Small intestine (tissue), 7 donors: ENCODE results near the gene UBAC1. TPM values are rescaled to one million over a fixed set of nuclear protein-coding genes. Genes with fewer than 3 reads are reported as not detected.

Experiments
- DNase-seq, 2 donors: peaks; one replicate each; pipeline versions ENCODE4 v3.0.0 to v3.0.0-alpha.2; 2013
- FAIRE-seq: peaks from 2 replicates; lab custom pipeline; 2012; peaks lifted over from hg19 to GRCh38; lab: Jason Lieb, UNC
- H3K27ac ChIP-seq, 3 donors: one replicate each; pipeline ENCODE4 v1.5.1; 2013; ENCODE audit warnings: low read length in 2 of 3, mild to moderate bottlenecking in 2 of 3, control low read depth in 1 of 3, inconsistent platforms in 1 of 3, low read depth in 1 of 3, moderate library complexity in 1 of 3
- H3K27me3 ChIP-seq, 3 donors: one replicate each; pipeline ENCODE4 v1.6.1; 2013; ENCODE audit warnings: low read length in 3 of 3, inconsistent platforms in 1 of 3; ENCODE audit not compliant: control insufficient read depth in 3 of 3, insufficient read depth in 3 of 3
- H3K36me3 ChIP-seq, 3 donors: one replicate each; pipeline ENCODE4 v1.6.1; 2013; ENCODE audit warnings: low read length in 3 of 3, inconsistent platforms in 1 of 3, low read depth in 1 of 3, mild to moderate bottlenecking in 1 of 3, moderate library complexity in 1 of 3; ENCODE audit not compliant: control insufficient read depth in 3 of 3, insufficient read depth in 2 of 3
- H3K4me1 ChIP-seq, 3 donors: one replicate each; pipeline ENCODE4 v1.6.1; 2013; ENCODE audit warnings: low read length in 2 of 3, inconsistent platforms in 1 of 3, low read depth in 1 of 3, mild to moderate bottlenecking in 1 of 3, moderate library complexity in 1 of 3; ENCODE audit not compliant: control insufficient read depth in 3 of 3, insufficient read depth in 2 of 3
- H3K4me3 ChIP-seq, 3 donors: one replicate each; pipeline ENCODE4 v1.5.1; 2013; ENCODE audit warnings: low read length in 3 of 3, control low read depth in 1 of 3, inconsistent platforms in 1 of 3, low read depth in 1 of 3, mild to moderate bottlenecking in 1 of 3, moderate library complexity in 1 of 3
- H3K9me3 ChIP-seq, 2 donors: one replicate each; pipeline ENCODE4 v1.6.1; 2013; ENCODE audit warnings: low read depth in 1 of 2, low read length in 1 of 2; ENCODE audit not compliant: control insufficient read depth in 2 of 2, insufficient read depth in 1 of 2
- WGBS, 3 donors: extraction: QIAGEN DNeasy Blood & Tissue Kit; methylation state at CpG; one replicate each; pipeline ENCODE4 v1.1.7; 2013; 5-methylcytosine and 5-hydroxymethylcytosine counted together
- polyA plus RNA-seq, 4 donors: library from polyadenylated mRNA; stranded (reverse) in 3 of 4; unstranded in 1 of 4; fragments of 200-250 nt in 3 of 4; fragments of 120-200 nt in 1 of 4; gene quantifications; one replicate each; pipeline versions ENCODE4 v1.2.1 to v1.2.3, GENCODE V29; 2013
- donor health status: healthy with polysubstance abuse.
- donor health status: control.
- donor health status: control.
- donor health status: Bipolar disorder and iron deficiency.
- donor health status: healthy.

The UBAC1 gene
- polyA plus RNA-seq, 4 donors: 19.9 to 78.5 (median 63.3) TPM

DNA sequence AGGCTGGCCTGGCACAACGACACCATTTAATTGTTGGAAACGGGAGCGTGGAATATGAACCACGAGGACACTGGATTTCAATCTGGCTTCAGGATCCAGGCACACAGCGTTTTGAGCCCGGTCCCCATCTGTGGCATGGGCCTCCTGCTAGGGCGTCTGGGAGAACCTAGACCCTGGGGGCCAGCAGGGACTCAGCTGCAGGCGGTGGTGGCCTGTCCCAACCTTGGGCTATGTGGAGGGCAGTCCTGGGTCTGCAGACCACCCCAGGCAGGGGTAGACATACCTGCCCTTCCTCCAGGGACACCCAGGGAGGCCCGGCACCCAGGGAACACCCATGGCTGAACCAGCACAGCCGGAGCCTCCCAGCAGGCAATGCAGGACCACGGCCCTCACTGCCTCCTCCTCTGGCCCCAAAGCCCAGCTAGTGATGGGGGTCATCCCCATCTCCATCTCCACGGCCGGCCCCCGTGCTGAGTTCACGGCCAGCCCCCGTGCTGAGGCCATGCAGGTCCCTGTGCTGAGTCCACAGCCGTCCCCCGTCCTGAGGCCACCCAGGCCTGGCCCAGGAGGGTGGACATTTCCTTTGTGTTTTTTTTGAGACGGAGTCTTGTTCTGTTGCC lies 18.5 kb upstream of the UBAC1 start:
- 67 to 68% (median 67%) methylated on average over 19 of the region's 19 CpGs for WGBS, 3 donors
- Histone ChIP-seq H3K27me3 (peaks cover 0 to 25% (median 0%) of the 10 kb centered on the region in 3 donors), H3K27ac (no peak overlapping the region), H3K9me3 (no peaks in the 10 kb centered on the region), H3K36me3 (no peaks in the 10 kb centered on the region), H3K4me3 (no peak overlapping the region), H3K4me1 (no peaks in the 10 kb centered on the region)
- no peak for DNase-seq
- FAIRE-seq: no peak

DNA sequence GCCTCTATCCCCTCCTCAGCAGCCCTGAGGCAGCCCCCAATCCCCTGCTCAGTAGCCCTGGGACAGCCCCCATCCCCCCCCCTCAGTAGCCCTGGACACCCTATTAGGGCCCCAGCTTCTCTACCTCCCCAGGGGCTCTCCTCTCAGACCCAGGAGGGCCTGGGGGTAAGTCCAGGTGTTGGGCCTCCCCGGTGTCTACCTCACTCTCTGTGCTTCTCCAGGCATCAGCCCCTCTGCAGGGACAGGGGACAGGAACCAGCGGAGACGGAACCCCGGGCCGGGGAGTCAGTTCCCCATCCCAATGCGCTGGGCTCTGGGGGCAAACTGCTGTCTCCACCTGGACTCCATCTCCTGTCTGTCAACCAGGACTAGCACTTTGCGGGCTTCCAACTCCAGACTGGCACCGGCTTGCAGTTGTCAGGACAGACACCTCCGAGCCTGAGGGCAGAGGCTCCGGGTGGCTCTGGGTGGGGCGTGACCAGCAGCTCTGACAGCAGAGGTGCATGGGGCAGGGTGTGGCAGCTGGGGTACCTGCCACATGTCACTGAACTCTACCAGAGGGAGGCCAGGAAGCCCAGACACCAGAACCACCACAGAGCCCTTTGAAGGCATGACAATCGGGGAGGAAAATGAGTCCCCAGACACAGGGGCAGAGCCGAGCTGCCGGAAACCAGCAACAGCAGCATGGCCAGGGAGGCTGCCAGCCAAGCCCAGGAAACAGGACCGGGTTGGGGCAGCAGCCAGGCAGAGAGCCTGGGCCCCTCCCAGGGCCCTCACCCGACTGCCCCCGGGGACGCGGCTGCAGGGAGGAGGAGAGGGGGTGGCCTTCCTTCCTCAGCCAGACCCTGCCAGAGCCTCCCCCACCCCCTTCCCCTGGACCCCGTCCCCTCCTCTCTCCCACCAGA lies 17.7 kb upstream of the UBAC1 start:
- FAIRE-seq (no peak), DNase-seq (no peak)
- Histone ChIP-seq H3K4me3 (no peak overlapping the region), H3K27ac (no peak overlapping the region), H3K27me3 (peaks cover 0 to 21% (median 0%) of the 10 kb centered on the region in 3 donors), H3K36me3 (no peaks in the 10 kb centered on the region), H3K9me3 (no peaks in the 10 kb centered on the region), H3K4me1 (no peaks in the 10 kb centered on the region)
- 28 to 39% (median 35%) methylated on average over 16 to 20 of the region's 20 CpGs for WGBS, 3 donors

DNA sequence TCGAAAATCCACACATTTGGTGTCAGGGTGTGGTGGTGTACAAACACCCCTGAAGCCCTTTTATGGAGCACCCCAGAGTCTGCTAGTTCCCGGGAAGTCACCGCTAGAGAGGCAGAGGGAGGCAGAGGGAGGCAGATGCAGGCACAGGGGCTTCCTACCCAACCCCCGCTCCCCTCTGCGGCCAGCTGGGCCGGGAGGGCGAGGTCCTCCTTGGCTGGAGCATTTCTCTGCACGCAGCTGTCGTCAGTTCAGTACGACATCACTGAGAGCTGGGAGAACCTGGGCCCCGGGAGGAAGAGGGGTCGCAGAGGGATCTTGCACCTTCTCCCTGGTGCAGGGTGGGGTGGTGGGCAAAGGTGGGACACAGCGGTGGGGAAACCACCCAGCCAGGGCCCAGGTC lies 15.8 kb upstream of the UBAC1 start:
- Histone ChIP-seq H3K9me3 (no peaks in the 10 kb centered on the region), H3K4me3 (no peak overlapping the region), H3K27ac (no peak overlapping the region), H3K27me3 (peaks cover 0 to 11% (median 0%) of the 10 kb centered on the region in 3 donors), H3K4me1 (no peaks in the 10 kb centered on the region), H3K36me3 (no peaks in the 10 kb centered on the region)
- WGBS, 3 donors: 29 to 48% (median 42%) methylated on average over 13 of the region's 13 CpGs
- DNase-seq (no peak), FAIRE-seq (no peak)

DNA sequence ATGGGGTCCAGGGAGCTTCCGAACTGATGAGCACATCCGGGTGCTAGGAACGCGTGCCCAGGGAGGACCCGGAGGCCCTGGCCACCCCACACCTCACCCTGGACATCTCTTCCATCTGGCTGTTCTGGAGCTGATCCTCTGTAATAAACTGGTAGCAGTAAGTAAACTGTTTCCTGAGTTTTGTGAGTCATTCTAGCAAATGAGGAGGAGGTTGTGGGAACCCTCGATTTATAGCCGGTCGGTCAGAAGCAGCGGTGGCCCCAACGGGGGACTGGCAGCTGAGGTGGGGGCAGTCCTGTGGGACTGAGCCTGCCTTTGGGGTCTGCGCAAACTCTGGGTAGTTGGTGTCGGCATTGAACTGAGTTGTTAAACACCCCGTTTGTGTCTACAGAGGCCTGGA lies 15.4 kb upstream of the UBAC1 start:
- Histone ChIP-seq H3K4me3 (no peak overlapping the region), H3K27ac (no peak overlapping the region), H3K27me3 (peaks cover 0 to 11% (median 0%) of the 10 kb centered on the region in 3 donors), H3K9me3 (no peaks in the 10 kb centered on the region), H3K4me1 (no peaks in the 10 kb centered on the region), H3K36me3 (no peaks in the 10 kb centered on the region)
- FAIRE-seq (no peak), DNase-seq (no peak)
- WGBS, 3 donors: 71 to 76% (median 73%) methylated on average over 13 of the region's 13 CpGs

DNA sequence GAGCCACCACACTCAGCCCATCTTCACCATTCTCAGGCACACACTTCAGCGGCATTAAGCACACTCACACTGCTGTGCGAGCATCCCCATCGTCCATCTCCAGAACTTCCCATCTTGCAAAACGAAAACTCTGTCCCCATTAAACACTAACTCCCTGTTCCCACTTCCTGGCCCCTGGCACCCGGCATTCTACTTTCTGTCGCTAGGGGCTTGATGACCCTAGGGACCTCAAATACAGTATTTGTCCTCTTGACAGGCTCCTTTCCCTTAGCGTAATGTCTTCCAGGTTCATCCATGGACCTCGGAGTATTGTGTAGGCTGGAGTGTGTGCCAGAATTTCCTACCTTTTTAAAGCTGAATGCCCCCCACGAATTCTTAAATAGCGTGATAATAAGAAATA lies 14.7 kb upstream of the UBAC1 start:
- peaks cover 0 to 14% (median 0%) of the 10 kb centered on the region in 3 donors for H3K27me3 ChIP-seq
- no peaks in the 10 kb centered on the region for H3K9me3 ChIP-seq
- no peak overlapping the region for H3K27ac ChIP-seq
- H3K4me3 ChIP-seq: no peak overlapping the region
- FAIRE-seq: no peak
- H3K4me1 ChIP-seq: no peaks in the 10 kb centered on the region
- 78 to 84% (median 84%) methylated on average over 10 of the region's 10 CpGs for WGBS, 3 donors
- no peaks in the 10 kb centered on the region for H3K36me3 ChIP-seq
- DNase-seq: no peak

DNA sequence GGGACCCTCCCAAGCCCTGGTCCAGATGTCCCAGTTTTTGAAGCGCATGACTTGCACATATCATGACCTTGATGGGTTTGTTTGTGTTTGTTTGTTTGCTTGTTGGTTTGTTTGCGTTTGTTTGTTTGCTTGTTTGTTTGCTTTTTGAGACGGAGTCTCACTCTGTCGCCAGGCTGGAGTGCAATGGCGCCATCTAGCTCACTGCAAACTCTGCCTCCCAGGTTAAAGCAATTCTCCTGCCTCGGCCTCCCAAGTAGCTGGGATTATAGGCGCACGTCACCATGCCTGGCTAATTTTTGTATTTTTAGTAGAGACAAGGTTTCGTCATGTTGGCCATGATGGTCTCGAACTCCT lies 13.0 kb upstream of the UBAC1 start:
- H3K27me3 ChIP-seq: peaks cover 0 to 15% (median 0%) of the 10 kb centered on the region in 3 donors
- no peaks in the 10 kb centered on the region for H3K4me1 ChIP-seq
- no peak overlapping the region for H3K27ac ChIP-seq
- H3K9me3 ChIP-seq: no peaks in the 10 kb centered on the region
- WGBS, 3 donors: 46 to 63% (median 62%) methylated on average over 10 of the region's 10 CpGs
- no peak for DNase-seq
- H3K4me3 ChIP-seq: no peak overlapping the region
- H3K36me3 ChIP-seq: no peaks in the 10 kb centered on the region
- FAIRE-seq: no peak

DNA sequence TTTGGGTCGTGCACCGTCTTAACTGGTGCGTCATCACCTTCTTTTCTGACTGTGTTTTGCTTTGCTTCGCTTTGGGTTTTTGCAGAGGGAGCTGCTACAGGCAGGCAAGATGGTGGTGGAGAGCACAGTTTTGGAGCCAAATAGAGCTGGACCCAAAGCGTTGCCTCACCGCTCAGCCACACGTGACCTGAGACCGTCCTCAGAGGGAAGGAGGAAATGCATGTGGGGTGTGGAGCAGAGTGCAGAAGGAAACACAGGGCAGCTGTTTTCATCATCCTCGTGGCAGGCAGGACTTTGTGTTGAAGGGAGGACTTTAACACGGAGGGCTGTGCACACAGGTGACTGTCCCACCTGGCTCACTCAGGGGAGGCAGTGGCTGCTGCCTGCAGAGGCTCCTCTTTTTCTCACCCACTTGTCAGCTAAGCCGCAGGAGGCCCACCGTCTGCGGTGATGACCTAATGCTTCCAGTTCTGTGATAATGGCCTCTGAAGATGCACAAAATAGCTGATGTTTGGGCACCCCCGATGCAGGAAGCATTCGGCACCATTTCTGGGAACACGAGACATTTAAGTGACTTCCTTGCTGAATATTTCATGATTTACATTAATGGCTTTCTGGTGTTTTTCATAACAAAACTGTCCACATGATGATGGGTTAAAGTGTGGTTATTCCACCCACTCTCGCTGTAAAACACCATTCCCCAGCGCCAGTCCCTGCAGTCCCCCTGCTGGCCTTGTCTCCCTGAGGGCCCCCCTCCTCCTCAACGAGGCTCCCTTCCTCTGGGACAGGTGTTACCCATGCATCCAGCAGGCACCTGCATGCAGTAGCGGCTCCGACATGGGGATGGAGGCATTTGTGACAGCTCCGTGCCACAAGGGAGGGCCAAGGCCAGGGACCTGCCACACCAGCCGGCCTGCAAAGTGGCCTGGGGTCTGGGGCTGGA lies 12.4 kb upstream of the UBAC1 start:
- H3K4me3 ChIP-seq: no peak overlapping the region
- H3K36me3 ChIP-seq: no peaks in the 10 kb centered on the region
- 39 to 46% (median 42%) methylated on average over 23 of the region's 23 CpGs for WGBS, 3 donors
- H3K9me3 ChIP-seq: no peaks in the 10 kb centered on the region
- no peak overlapping the region for H3K27ac ChIP-seq
- FAIRE-seq (no peak), DNase-seq (no peak)
- H3K4me1 ChIP-seq: no peaks in the 10 kb centered on the region
- H3K27me3 ChIP-seq: peaks cover 0 to 15% (median 0%) of the 10 kb centered on the region in 3 donors

DNA sequence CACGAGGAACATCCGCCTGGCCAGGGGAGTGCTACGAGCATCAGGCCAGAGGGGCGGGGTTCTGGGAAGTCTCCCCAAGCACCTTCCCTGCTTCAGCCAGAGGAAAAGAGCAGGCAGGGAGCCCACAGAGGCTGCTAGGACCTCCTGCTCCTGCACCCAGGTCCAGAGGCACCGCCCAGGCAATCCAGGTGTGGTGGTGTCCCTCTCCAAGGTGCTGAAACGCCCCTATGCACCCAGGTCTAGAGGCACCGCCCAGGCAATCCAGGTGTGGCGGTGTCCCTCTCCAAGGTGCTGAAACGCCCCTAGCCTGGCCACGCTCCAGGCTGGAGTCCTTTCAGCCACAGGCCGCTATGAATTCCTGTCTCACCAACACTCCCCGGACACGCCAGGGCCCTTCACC lies 10.7 kb upstream of the UBAC1 start:
- Histone ChIP-seq H3K4me1 (peaks cover 0 to 4% (median 0%) of the 10 kb centered on the region in 3 donors), H3K9me3 (no peaks in the 10 kb centered on the region), H3K36me3 (no peaks in the 10 kb centered on the region), H3K27me3 (peaks cover 0 to 15% (median 0%) of the 10 kb centered on the region in 3 donors), H3K27ac (no peak overlapping the region), H3K4me3 (no peak overlapping the region)
- peak; percentile 85 to 96 for DNase-seq
- 11 to 43% (median 22%) methylated on average over 13 of the region's 13 CpGs for WGBS, 3 donors
- no peak for FAIRE-seq
